Measurements from ENCODE around the gene TSPEAR. TPM values are rescaled to one million over a fixed set of nuclear protein-coding genes. Genes with fewer than 3 reads are reported as not detected.
A peak's percentile ranks its signal among the peaks of the same experiment; 100 is the strongest.

Gene TSPEAR
- total RNA-seq, 6 experiments from 2014 or later = not detected

DNA sequence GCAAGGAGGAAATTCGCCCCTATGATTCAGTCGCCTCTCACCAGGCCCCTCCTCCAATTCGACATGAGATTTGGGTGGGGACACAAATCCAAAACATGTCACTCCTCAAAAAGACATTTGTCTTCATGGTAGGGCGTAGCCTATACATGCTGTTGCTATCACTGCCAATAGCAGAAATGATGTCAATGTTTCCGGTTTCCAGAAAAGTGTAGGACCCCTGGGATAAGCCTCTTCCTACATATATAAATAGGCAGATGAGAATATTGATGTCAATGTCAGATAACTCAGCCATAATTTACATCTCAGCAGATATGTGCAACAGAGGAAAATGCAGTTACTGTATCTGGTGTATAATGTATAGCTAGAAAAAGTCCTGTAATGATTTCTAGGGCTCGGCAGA is 239.4 kb downstream of the TSPEAR start:
- 88% methylated on average over 6 of the region's 6 CpGs for WGBS (ENCODE audit: insufficient coverage, low coverage, low lambda C conversion rate, missing lambda C conversion rate)

DNA sequence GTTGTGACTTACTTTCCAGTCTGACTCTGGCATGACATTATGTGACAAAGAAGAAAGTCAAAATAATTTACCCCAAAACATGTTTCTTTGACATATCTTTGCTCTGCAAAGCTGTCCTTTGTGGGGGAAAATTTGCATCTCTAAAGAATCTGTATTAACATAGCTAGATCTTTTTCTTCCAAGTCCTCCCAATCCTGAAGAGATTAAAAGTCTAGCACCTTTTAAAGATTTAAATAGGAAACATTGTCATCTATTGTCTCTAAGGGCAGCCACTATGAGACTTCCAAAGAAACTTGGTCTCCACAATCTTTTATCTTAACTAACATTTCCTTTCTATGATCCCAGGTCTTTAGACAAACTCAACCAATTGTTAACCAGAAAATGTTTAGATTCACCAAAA is 240.0 kb downstream of the TSPEAR start:
- Histone ChIP-seq H3K9me3 (no peaks in the 10 kb centered on the region), H3K36me3 (no peaks in the 10 kb centered on the region), H3K4me1 (peaks cover 0 to 10% (median 5%) of the 10 kb centered on the region in 4 donors), H3K4me3 (no peak overlapping the region), H3K27me3 (no peaks in the 10 kb centered on the region), H3K27ac (no peak overlapping the region)
- no peak for DNase-seq
- no peak for ATAC-seq
- intact Hi-C loops (cut with DNase I) = no loop called here
- TF ChIP-seq, protein P1, sequence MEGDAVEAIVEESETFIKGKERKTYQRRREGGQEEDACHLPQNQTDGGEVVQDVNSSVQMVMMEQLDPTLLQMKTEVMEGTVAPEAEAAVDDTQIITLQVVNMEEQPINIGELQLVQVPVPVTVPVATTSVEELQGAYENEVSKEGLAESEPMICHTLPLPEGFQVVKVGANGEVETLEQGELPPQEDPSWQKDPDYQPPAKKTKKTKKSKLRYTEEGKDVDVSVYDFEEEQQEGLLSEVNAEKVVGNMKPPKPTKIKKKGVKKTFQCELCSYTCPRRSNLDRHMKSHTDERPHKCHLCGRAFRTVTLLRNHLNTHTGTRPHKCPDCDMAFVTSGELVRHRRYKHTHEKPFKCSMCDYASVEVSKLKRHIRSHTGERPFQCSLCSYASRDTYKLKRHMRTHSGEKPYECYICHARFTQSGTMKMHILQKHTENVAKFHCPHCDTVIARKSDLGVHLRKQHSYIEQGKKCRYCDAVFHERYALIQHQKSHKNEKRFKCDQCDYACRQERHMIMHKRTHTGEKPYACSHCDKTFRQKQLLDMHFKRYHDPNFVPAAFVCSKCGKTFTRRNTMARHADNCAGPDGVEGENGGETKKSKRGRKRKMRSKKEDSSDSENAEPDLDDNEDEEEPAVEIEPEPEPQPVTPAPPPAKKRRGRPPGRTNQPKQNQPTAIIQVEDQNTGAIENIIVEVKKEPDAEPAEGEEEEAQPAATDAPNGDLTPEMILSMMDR (IDR thresholded peaks at IDR 0.05) = no peak
- no peak for TF ChIP-seq POLR2A (IDR thresholded peaks at IDR 0.05)

More for the DNA sequence above, 239.4 kb downstream of the TSPEAR start:
- no peaks in the 10 kb centered on the region for H3K27me3 ChIP-seq
- no peak overlapping the region for H3K4me3 ChIP-seq
- H3K9me3 ChIP-seq = no peaks in the 10 kb centered on the region
- peaks cover 0 to 11% (median 5%) of the 10 kb centered on the region in 4 donors for H3K4me1 ChIP-seq
- TF ChIP-seq, protein P1 (IDR thresholded peaks at IDR 0.05) = no peak
- no peak for TF ChIP-seq POLR2A (IDR thresholded peaks at IDR 0.05)
- H3K27ac ChIP-seq = no peak overlapping the region
- ATAC-seq (no peak), DNase-seq (no peak)
- H3K36me3 ChIP-seq = no peaks in the 10 kb centered on the region
- intact Hi-C loops (cut with DNase I) = no loop called here

GRCh38 chr21:44467859-44468195 is 243.5 kb downstream of the TSPEAR start:
- DNase-seq = peak in 1 of 3 donors; percentile 49
- Histone ChIP-seq H3K4me3 (no peak overlapping the region), H3K27ac (peak overlapping the region in 2 of 3 donors; percentile 37 to 40), H3K4me1 (peaks cover 0 to 10% (median 5%) of the 10 kb centered on the region in 4 donors), H3K36me3 (no peaks in the 10 kb centered on the region), H3K9me3 (no peaks in the 10 kb centered on the region), H3K27me3 (no peaks in the 10 kb centered on the region)
- ATAC-seq = peak in 1 of 4 donors; percentile 75
- intact Hi-C loops (cut with DNase I) = no loop called here
- no peak for TF ChIP-seq POLR2A (IDR thresholded peaks at IDR 0.05)
- TF ChIP-seq, protein P1 (IDR thresholded peaks at IDR 0.05) = no peak
- WGBS (ENCODE audit: insufficient coverage, low coverage, low lambda C conversion rate, missing lambda C conversion rate) = 39% methylated on average over 7 of the region's 15 CpGs

- intact Hi-C loops (cut with DNase I) = no loop called here
- no peaks in the 10 kb centered on the region for H3K27me3 ChIP-seq
- peak overlapping the region in 2 of 3 donors; percentile 37 to 40 for H3K27ac ChIP-seq
- 90% methylated on average over 12 of the region's 36 CpGs for WGBS (ENCODE audit: insufficient coverage, low coverage, low lambda C conversion rate, missing lambda C conversion rate)
- peaks cover 0 to 10% (median 5%) of the 10 kb centered on the region in 4 donors for H3K4me1 ChIP-seq
- TF ChIP-seq POLR2A (IDR thresholded peaks at IDR 0.05) = no peak
- TF ChIP-seq, protein P1 (IDR thresholded peaks at IDR 0.05) = no peak
- no peaks in the 10 kb centered on the region for H3K9me3 ChIP-seq
- H3K4me3 ChIP-seq = no peak overlapping the region
- no peaks in the 10 kb centered on the region for H3K36me3 ChIP-seq
- DNase-seq (peak in 2 of 3 donors; percentile 87), ATAC-seq (peak in 3 of 4 donors; percentile 83 to 92 (median 91))
Observed at GRCh38 chr21:44466996-44467858, 244.1 kb downstream of the TSPEAR start.

All from right lobe of liver (tissue), 6 donors.